Right cardiac atrium (tissue), 5 donors: ENCODE results near the gene ACACA. TPM values are rescaled to one million over a fixed set of nuclear protein-coding genes. Genes with fewer than 3 reads are reported as not detected.

ENCODE experiments used
- ATAC-seq, 2 donors: fragments of 200-7000 bp; cut with Tn5 transposase; one replicate each; pipeline versions ENCODE4 v1.8.0 to v1.9.1; 2020; ENCODE audit warnings: moderate library complexity in 2 of 2, mild to moderate bottlenecking in 1 of 2
- DNase-seq, 3 donors: peaks; one replicate each; pipeline ENCODE4 v3.0.0-alpha.2; 2020
- H3K27ac ChIP-seq: one replicate; pipeline ENCODE4 v1.5.1; 2013; ENCODE audit warnings: mild to moderate bottlenecking, low read length, control low read depth, moderate library complexity
- H3K27me3 ChIP-seq: one replicate; pipeline ENCODE4 v1.6.1; 2013; ENCODE audit not compliant: control insufficient read depth, insufficient read depth
- H3K4me1 ChIP-seq: one replicate; pipeline ENCODE4 v1.6.1; 2013; ENCODE audit warnings: low read length; ENCODE audit not compliant: control insufficient read depth, insufficient read depth
- H3K4me3 ChIP-seq: one replicate; pipeline ENCODE4 v1.5.1; 2013; ENCODE audit warnings: low read length, control low read depth
- H3K9me3 ChIP-seq: one replicate; pipeline ENCODE4 v1.6.1; 2013; ENCODE audit warnings: low read length; ENCODE audit not compliant: control insufficient read depth
- WGBS: extraction: QIAGEN DNeasy Blood & Tissue Kit; methylation state at CpG from one replicate; pipeline ENCODE4 v1.1.7; 2013; 5-methylcytosine and 5-hydroxymethylcytosine counted together
- intact Hi-C, 4 donors: fragments of 100-400 bp; cut with DNase I; formaldehyde crosslinking; loops; one replicate each; pipeline versions ENCODE4 v1.11.0 to v1.14.0; 2022 to 2023
- polyA plus RNA-seq: library from polyadenylated mRNA; stranded (reverse); fragments of 200-250 nt; gene quantifications from one replicate; pipeline ENCODE4 v1.2.3, GENCODE V29; 2013
- total RNA-seq, 4 donors: library from RNA; stranded (reverse); fragmentation: NEBNext Ultra II Directional; extraction: Animal tissue kit (Norgen Biotek cat#: 25700); gene quantifications; one replicate each; pipeline ENCODE4 v1.2.1, GENCODE V29; 2021
- donor health status: healthy with polysubstance abuse.
- donor health status: DM: no; HTN: yes; CAD: no.
- donor health status: DM: no; HTN: no; CAD: no.
- donor health status: DM: no; HTN: yes; CAD: no; lungs with severe emphysema.
- donor health status: DM: yes; HTN: yes; CAD: no.

The ACACA gene
- total and polyA plus RNA-seq, 5 donors, result 8.9 to 24.8 (median 20.5) TPM

DNA sequence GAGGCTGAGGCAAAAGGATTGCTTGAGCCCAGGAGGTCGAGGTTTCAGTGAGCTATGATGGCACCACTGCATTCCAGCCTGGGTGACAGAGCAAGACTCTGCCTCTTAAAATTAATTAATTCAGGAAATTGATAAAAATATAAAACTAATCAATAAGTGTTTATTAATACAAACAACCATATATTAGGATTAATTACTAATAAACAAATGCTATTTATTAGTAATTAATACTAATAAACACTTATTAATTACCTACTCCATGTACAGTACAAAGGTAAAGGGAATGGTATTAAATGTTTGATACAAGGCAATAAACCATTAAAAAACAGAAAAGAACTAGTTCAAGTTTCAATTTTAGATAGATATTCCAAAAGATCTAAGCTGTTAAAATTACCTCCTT, 150.0 kb downstream of the ACACA start:
- H3K4me3 ChIP-seq, result no peak overlapping the region
- H3K9me3 ChIP-seq, result no peaks in the 10 kb centered on the region
- DNase-seq (no peak), ATAC-seq (no peak)
- no peak overlapping the region for H3K27ac ChIP-seq
- H3K27me3 ChIP-seq, result no peaks in the 10 kb centered on the region
- WGBS, result 97% methylated on average over 1 of the region's 1 CpG
- intact Hi-C loops, result no loop called here
- no peaks in the 10 kb centered on the region for H3K4me1 ChIP-seq

DNA sequence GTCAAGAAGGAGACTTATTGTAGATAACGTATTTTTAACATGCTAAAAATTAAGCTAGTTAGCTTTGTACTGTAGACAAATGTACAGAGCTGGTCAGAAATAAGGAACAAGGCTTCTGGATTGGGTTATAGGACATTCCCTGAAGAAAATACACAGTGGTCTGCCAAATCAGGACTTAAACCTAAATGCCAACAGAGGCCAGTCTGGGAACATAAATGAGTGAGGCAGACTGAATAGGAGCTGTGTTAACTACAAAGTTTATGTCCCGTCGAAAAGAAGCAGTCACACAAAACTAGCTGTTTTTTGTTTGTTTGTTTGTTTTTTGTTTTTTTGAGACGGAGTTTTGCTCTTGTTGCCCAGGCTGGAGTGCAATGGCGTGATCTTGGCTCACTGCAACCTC, 151.2 kb downstream of the ACACA start:
- Histone ChIP-seq H3K9me3 (no peaks in the 10 kb centered on the region), H3K27ac (no peak overlapping the region), H3K4me1 (no peaks in the 10 kb centered on the region), H3K4me3 (no peak overlapping the region), H3K27me3 (no peaks in the 10 kb centered on the region)
- ATAC-seq (no peak), DNase-seq (no peak)
- 76% methylated on average over 5 of the region's 5 CpGs for WGBS
- intact Hi-C loops, result no loop called here

DNA sequence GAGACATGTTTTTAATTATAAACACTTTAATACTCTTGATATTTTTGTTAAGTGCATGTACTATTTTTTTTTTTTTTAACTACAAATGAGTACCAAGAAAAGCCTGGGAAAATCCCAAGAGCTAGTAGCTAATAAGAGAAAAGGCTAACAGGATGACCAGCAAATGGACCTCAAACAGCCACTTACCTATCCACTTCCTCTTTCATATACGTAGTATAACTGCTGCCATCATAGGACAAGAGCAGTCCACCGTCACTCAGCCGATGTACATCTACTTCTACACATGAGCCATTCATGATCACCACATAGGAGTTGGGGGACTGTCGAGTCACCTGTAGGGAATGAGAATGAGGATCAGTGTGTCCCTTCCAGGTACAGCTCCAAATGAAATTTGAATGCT, 158.8 kb downstream of the ACACA start:
- Histone ChIP-seq H3K4me3 (no peak overlapping the region), H3K4me1 (no peaks in the 10 kb centered on the region), H3K27ac (no peak overlapping the region), H3K9me3 (no peaks in the 10 kb centered on the region), H3K27me3 (no peaks in the 10 kb centered on the region)
- DNase-seq (no peak), ATAC-seq (no peak)
- intact Hi-C loops, result no loop called here
- 92% methylated on average over 4 of the region's 4 CpGs for WGBS

DNA sequence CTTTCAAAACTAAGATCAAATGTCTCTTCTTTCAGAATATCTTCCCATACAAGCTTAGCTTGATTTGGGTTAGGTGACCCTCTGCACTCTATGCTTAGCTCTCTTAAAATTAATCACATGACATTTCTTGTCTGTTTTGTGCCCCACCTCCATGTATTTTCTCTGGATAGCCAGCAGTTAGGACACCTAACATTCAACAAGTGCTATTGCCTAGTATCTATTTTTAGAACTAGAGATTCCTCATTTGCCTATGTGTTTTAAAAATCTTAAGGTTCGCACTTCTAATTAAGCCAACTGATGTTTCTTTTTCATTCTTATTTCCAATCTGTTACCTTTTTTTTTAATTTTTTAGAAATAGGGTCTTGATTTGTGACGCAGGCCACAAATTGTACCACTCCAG, 160.6 kb downstream of the ACACA start:
- ATAC-seq, result no peak
- 97% methylated on average over 2 of the region's 2 CpGs for WGBS

DNA sequence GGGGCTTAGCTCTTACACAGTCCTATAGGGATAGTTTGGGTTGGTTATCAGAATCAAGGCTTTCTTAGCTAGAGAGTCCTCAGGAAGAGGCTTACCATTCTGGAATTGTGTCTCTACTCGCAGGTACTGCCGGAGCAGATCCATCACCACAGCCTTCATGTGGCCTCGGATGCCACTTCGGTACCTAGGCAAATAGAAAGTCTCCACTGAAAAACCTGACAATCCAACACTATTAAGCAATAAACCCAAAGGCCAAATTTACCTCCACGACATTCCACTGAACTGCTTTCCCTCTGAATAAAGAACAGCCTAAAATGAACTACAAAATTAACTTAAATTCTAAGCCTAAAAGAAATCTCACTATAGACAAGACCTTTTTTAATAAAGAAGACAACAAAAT, 166.3 kb downstream of the ACACA start:
- peak overlapping the region; percentile 62 for H3K27ac ChIP-seq
- intact Hi-C loops, result no loop called here
- no peaks in the 10 kb centered on the region for H3K27me3 ChIP-seq
- H3K4me3 ChIP-seq, result no peak overlapping the region
- 92% methylated on average over 5 of the region's 5 CpGs for WGBS
- no peaks in the 10 kb centered on the region for H3K4me1 ChIP-seq
- no peak for DNase-seq
- H3K9me3 ChIP-seq, result no peaks in the 10 kb centered on the region
- ATAC-seq, result peak in 1 of 2 donors; percentile 20

More for the DNA sequence above, 160.6 kb downstream of the ACACA start:
- H3K27ac ChIP-seq, result no peak overlapping the region
- intact Hi-C loops, result no loop called here
- no peak for DNase-seq
- H3K4me1 ChIP-seq, result no peaks in the 10 kb centered on the region
- no peaks in the 10 kb centered on the region for H3K27me3 ChIP-seq
- H3K4me3 ChIP-seq, result no peak overlapping the region
- no peaks in the 10 kb centered on the region for H3K9me3 ChIP-seq

DNA sequence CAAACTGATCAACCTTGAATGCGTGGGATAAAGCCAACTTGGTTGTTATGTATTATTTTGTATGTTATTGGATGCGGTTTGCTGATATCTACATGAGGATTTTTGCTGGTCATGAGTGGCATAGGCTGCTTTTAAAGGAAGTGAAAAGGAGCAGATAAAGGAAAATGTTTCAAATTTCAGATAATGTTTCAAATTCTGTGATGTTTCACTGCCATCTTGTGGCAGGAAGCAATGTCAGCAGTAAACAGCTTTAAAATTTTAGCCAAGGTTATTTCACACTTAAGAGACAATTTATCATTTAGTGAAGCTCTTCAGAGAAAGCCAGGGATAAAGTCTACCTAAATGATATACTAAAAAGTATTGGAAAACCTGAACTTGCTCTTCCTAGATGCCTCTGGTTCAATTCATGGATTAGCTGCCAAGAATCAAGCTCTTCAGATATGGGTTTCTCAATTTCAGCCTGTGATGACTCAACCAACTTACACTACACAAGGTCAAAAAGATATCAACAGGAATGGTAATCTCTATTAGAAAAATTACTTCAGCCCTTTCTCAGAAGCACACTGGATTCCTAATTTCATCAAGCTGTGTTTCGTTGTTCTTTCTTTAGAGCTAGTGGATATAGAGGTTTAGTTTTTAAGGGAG, 166.8 kb downstream of the ACACA start:
- Histone ChIP-seq H3K27me3 (no peaks in the 10 kb centered on the region), H3K9me3 (no peaks in the 10 kb centered on the region), H3K27ac (no peak overlapping the region), H3K4me1 (no peaks in the 10 kb centered on the region), H3K4me3 (no peak overlapping the region)
- intact Hi-C loops, result loop anchor here in 2 of 4 donors (10.0 kb wide), 2 partner anchors 605 to 615 kb away; no protein-coding TSS in a partner anchor
- DNase-seq (no peak), ATAC-seq (peak; percentile 64 to 70)
- 62% methylated on average over 3 of the region's 3 CpGs for WGBS

DNA sequence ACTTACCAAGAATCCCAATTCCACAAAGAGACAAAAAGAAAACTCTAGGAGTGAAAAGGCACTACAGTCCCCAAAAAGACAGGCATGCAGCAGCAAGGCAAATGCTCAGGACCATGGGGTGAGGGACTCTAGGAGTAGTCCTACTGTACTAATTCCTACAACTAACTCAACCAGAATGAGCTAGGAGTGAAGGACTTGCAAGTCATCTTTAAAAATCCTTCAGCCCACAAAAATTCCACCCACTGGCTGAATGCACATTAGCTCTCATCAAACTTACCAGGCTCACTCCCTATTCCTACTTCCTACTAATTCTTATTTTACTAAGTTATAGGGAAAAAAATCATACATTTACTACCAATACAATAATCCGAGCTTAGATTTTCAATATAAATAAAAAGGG, 172.5 kb downstream of the ACACA start:
- Histone ChIP-seq H3K27ac (no peak overlapping the region), H3K4me1 (no peaks in the 10 kb centered on the region), H3K27me3 (no peaks in the 10 kb centered on the region), H3K9me3 (no peaks in the 10 kb centered on the region), H3K4me3 (no peak overlapping the region)
- intact Hi-C loops, result loop anchor here in 2 of 4 donors (10.0 kb wide), 2 partner anchors 599 to 609 kb away; no protein-coding TSS in a partner anchor
- DNase-seq (no peak), ATAC-seq (no peak)
- WGBS, result 99% methylated on average over 1 of the region's 1 CpG

DNA sequence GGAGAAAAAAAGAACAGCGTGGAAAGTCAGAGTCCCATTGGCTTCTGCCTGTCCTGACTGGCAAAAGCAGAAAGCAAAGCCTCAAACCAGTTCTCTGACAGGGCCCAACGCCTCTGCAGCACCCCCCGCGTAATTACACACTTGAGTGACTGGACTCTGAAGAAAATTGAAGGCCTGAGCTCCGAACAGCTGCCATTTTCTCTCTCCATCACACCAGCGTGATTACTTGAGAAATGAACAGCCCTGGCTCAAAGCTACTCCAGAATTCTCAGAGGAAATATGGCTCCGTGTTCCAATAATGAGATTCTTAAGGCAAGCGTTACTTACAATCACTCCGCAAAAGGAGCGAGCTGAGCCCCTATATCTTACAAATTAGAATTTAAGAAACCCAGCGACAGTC, 173.6 kb downstream of the ACACA start:
- WGBS, result 95% methylated on average over 11 of the region's 11 CpGs
- intact Hi-C loops, result loop anchor here in 2 of 4 donors (10.0 kb wide), 2 partner anchors 598 to 608 kb away; no protein-coding TSS in a partner anchor

DNA sequence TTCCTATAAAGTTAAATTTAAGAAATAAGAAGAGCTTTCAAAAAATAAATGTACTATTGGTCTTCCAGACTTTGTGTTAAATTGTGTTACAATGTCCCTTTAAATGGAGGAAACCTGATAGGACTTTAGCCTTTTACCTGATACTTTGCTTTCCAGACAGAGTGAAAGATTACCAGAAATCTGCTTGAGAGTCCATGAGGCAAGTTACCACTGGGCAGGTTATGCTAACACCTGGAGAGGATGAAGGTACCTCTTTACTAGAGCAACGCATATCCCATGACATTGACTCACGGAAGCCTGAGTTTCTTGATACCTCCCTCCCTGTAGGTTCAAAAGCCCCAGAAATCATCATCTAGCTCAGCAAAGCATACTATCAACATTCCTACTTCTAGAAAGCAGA, 174.7 kb downstream of the ACACA start:
- Histone ChIP-seq H3K4me1 (no peaks in the 10 kb centered on the region), H3K4me3 (no peak overlapping the region), H3K9me3 (no peaks in the 10 kb centered on the region), H3K27ac (no peak overlapping the region), H3K27me3 (no peaks in the 10 kb centered on the region)
- ATAC-seq, result no peak
- 95% methylated on average over 2 of the region's 2 CpGs for WGBS
- intact Hi-C loops, result loop anchor here in 2 of 4 donors (10.0 kb wide), 2 partner anchors 597 to 607 kb away; no protein-coding TSS in a partner anchor
- DNase-seq, result no peak

More for the DNA sequence above, 173.6 kb downstream of the ACACA start:
- Histone ChIP-seq H3K27ac (no peak overlapping the region), H3K4me3 (no peak overlapping the region), H3K4me1 (no peaks in the 10 kb centered on the region), H3K9me3 (no peaks in the 10 kb centered on the region), H3K27me3 (no peaks in the 10 kb centered on the region)
- DNase-seq (no peak), ATAC-seq (no peak)

DNA sequence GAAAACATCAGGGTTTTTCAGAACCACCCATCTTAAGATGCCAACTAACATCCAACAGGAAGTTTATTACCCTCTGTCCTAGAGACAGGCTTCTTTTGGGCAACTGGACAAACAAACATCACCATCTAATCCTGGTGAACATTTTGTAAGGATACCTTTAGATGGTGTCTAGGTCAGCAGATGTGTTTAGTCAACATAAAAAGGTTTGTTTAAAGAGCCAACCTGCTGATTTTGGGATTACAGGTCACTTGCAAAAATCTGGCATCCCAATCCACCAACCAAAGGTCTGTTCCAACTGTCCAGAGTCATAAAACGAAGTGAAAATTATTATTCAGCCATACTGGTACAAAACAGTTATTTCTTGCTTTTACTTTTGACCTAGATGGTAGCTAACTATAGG, 176.0 kb downstream of the ACACA start:
- Histone ChIP-seq H3K27ac (no peak overlapping the region), H3K4me1 (no peaks in the 10 kb centered on the region), H3K27me3 (no peaks in the 10 kb centered on the region), H3K9me3 (no peaks in the 10 kb centered on the region), H3K4me3 (no peak overlapping the region)
- no peak for DNase-seq
- WGBS, result 97% methylated on average over 1 of the region's 1 CpG
- intact Hi-C loops, result loop anchor here in 2 of 4 donors (10.0 kb wide), 2 partner anchors 596 to 606 kb away; no protein-coding TSS in a partner anchor
- ATAC-seq, result no peak

DNA sequence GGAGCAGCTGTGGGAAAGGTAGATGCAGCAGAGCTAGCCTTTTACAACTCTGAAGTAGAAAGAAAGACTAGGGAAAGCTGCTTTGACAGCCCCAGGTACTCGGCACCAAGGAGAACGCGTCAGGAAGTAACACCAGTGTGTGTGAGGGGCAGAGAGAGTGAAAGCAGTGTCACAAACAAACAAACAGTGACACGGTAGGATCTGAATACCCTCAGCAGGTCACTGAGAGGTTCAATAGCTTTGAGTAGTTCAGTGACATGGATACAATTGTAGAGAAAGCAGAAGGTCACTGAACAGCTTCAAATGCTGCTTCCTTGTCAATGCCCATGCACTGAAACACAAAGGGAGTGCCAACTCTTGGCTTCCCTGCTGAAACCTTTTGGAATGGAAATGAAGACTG, 181.2 kb downstream of the ACACA start:
- no peaks in the 10 kb centered on the region for H3K9me3 ChIP-seq
- DNase-seq, result no peak
- ATAC-seq, result no peak
- no peak overlapping the region for H3K27ac ChIP-seq
- no peaks in the 10 kb centered on the region for H3K4me1 ChIP-seq
- intact Hi-C loops, result loop anchor here in 1 of 4 donors (10.0 kb wide), 1 partner anchor 591 kb away; no protein-coding TSS in a partner anchor
- H3K4me3 ChIP-seq, result no peak overlapping the region
- no peaks in the 10 kb centered on the region for H3K27me3 ChIP-seq
- WGBS, result 71% methylated on average over 4 of the region's 4 CpGs
